SU-DHL-6 (cell line): ENCODE measurements around the gene KRT80.

ENCODE experiments used
- H2AFZ ChIP-seq: fragments of 200-600 bp; sonication (generic); 2 replicates; pipeline ENCODE4 v1.6.1; 2014; ENCODE audit warnings: low read depth, mild to moderate bottlenecking, moderate library complexity, mixed read lengths, antibody characterized with exemption, low read length; ENCODE audit not compliant: severe bottlenecking
- H3F3A ChIP-seq: fragments of 200-600 bp; shearing (Covaris generic); 2 replicates; pipeline ENCODE4 v1.6.0; 2016; ENCODE audit warnings: antibody characterized with exemption, mild to moderate bottlenecking; ENCODE audit not compliant: insufficient read depth
- H3K27ac ChIP-seq: fragments of 200-600 bp; sonication (generic); 2 replicates; pipeline ENCODE4 v1.5.1; 2016; ENCODE audit warnings: low read depth, mild to moderate bottlenecking, low read length, moderate library complexity, mixed read lengths
- H3K27me3 ChIP-seq: fragments of 200-600 bp; sonication (generic), shearing (Covaris generic); 2 replicates; pipeline ENCODE4 v1.6.0; 2014; ENCODE audit warnings: mild to moderate bottlenecking, low read length
- H3K36me3 ChIP-seq: fragments of 200-600 bp; sonication (generic); 2 replicates; pipeline ENCODE4 v1.6.1; 2014; ENCODE audit warnings: mild to moderate bottlenecking, low read length, mixed read lengths
- H3K4me2 ChIP-seq: fragments of 300-600, 200-600 bp; shearing (Covaris generic), sonication (generic); 2 replicates; pipeline ENCODE4 v1.6.0; 2014; ENCODE audit warnings: low read length, low read depth, mild to moderate bottlenecking; ENCODE audit not compliant: poor library complexity, severe bottlenecking
- H3K4me3 ChIP-seq: fragments of 200-600 bp; sonication (generic); 2 replicates; pipeline ENCODE4 v1.5.1; 2014; ENCODE audit warnings: antibody characterized with exemption, low read length, mild to moderate bottlenecking, mixed read lengths; ENCODE audit not compliant: insufficient read depth, poor library complexity, severe bottlenecking
- H3K79me2 ChIP-seq: fragments of 200-600 bp; sonication (generic); 2 replicates; pipeline ENCODE4 v1.6.1; 2014; ENCODE audit warnings: mild to moderate bottlenecking, low read length, moderate library complexity; ENCODE audit not compliant: insufficient read depth
- H3K9ac ChIP-seq: fragments of 200-600 bp; sonication (generic); 2 replicates; pipeline ENCODE4 v1.7.0; 2014; ENCODE audit warnings: mild to moderate bottlenecking, low read length
- H3K9me2 ChIP-seq: fragments of 200-600 bp; sonication (generic); replicated peaks from 2 replicates; pipeline ENCODE4 v1.6.1; 2014; ENCODE audit warnings: low read length; ENCODE audit not compliant: insufficient read depth
- H3K9me3 ChIP-seq: fragments of 200-600 bp; sonication (generic); 2 replicates; pipeline ENCODE4 v1.6.1; 2014; ENCODE audit warnings: low read length, mixed read lengths; ENCODE audit not compliant: insufficient read depth
- H4K20me1 ChIP-seq: fragments of 200-600 bp; sonication (generic); 2 replicates; pipeline ENCODE4 v1.6.1; 2014; ENCODE audit warnings: low read depth, mild to moderate bottlenecking, antibody characterized with exemption, low read length, moderate library complexity, mixed read lengths
- EZH2phosphoT487 ChIP-seq: fragments of 200-600 bp; sonication (generic), shearing (Covaris generic); conservative IDR thresholded peaks from 2 replicates; pipeline ENCODE4 v1.6.1; 2018; ENCODE audit warnings: mild to moderate bottlenecking, antibody characterized with exemption, low read length, moderate library complexity, mixed read lengths
- TF ChIP-seq, protein P1 (sequence below): fragments of 200-600 bp; sonication (generic); IDR thresholded peaks from one replicate; pipeline ENCODE4 v1.5.1; 2017; ENCODE audit warnings: antibody characterized with exemption, mild to moderate bottlenecking, low read length, moderate library complexity; ENCODE audit not compliant: insufficient read depth, poor library complexity, severe bottlenecking

KRT80 gene

DNA sequence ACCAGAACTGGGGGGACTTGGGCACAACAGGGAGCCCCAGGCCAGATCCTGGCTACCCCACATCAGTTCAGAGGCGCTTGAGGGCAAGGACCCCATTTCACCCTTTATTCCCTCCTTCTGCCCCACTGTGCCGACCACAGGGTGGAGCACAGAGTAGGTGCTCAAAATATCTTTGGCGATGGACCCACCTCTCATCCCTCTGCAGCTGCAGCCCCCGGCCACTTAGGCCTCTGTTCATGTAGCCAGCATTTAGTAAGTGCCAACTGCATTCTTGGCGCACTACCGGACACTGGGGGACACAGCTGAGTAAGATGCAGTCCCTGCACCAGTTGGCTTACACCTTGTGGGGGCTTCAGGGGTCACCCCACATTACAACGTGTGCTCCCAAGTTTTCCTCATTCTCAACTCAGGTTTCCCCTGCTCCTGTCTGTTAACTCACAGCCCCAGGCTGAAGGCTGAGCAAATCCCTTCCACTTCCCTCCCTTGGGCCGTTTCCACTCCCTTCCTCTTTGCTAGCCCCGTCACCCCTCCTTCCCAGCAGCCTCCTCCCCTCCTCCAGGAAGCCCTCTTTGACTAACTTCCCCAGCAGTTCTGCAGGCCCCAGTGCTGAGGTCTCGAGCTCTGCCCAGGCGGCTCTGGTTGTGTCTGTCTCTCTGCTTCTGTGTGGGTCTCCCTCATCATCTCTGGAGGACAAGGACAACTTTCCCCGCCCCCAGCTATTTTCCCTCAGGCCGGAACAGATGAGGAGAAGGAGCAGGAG is 26.5 kb downstream of the KRT80 start:
- H3K27ac ChIP-seq: no peak overlapping the region
- no peak overlapping the region for H3K9ac ChIP-seq
- no peak for TF ChIP-seq EZH2phosphoT487
- TF ChIP-seq, protein P1, sequence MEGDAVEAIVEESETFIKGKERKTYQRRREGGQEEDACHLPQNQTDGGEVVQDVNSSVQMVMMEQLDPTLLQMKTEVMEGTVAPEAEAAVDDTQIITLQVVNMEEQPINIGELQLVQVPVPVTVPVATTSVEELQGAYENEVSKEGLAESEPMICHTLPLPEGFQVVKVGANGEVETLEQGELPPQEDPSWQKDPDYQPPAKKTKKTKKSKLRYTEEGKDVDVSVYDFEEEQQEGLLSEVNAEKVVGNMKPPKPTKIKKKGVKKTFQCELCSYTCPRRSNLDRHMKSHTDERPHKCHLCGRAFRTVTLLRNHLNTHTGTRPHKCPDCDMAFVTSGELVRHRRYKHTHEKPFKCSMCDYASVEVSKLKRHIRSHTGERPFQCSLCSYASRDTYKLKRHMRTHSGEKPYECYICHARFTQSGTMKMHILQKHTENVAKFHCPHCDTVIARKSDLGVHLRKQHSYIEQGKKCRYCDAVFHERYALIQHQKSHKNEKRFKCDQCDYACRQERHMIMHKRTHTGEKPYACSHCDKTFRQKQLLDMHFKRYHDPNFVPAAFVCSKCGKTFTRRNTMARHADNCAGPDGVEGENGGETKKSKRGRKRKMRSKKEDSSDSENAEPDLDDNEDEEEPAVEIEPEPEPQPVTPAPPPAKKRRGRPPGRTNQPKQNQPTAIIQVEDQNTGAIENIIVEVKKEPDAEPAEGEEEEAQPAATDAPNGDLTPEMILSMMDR: no peak
- no peaks in the 10 kb centered on the region for H3K27me3 ChIP-seq
- H2AFZ ChIP-seq: no peak overlapping the region
- no peaks in the 10 kb centered on the region for H4K20me1 ChIP-seq
- H3F3A ChIP-seq: no peaks in the 10 kb centered on the region
- no peak overlapping the region for H3K4me3 ChIP-seq
- H3K36me3 ChIP-seq: no peaks in the 10 kb centered on the region
- no peaks in the 10 kb centered on the region for H3K9me2 ChIP-seq
- H3K79me2 ChIP-seq: no peaks in the 10 kb centered on the region
- H3K9me3 ChIP-seq: no peaks in the 10 kb centered on the region
- no peak overlapping the region for H3K4me2 ChIP-seq

DNA sequence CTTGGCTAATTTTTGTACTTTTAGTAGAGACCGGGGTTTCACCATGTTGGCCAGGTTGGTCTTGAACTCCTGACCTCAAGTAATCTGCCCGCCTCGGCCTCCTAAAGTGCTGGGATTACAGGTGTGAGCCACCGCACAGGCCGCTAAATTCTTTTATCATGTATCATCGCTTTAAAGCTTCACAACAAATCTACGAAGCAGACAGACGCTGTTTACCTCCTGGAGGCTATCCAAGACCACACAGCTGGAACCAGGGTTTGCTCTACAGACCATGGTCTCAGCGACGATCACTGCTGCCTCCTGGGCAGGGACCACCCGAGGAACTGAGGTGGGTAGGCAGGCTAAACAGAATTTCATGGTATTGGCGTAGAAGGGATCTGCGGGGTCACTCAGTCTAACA is 27.2 kb downstream of the KRT80 start:
- Histone ChIP-seq H3F3A (no peaks in the 10 kb centered on the region), H3K9me3 (no peaks in the 10 kb centered on the region), H3K4me2 (no peak overlapping the region), H3K4me3 (no peak overlapping the region), H3K27ac (no peak overlapping the region), H4K20me1 (no peaks in the 10 kb centered on the region), H3K36me3 (no peaks in the 10 kb centered on the region), H2AFZ (no peak overlapping the region), H3K27me3 (no peaks in the 10 kb centered on the region), H3K9ac (no peak overlapping the region), H3K9me2 (no peaks in the 10 kb centered on the region), H3K79me2 (no peaks in the 10 kb centered on the region)
- no peak for TF ChIP-seq EZH2phosphoT487
- TF ChIP-seq, protein P1: no peak

DNA sequence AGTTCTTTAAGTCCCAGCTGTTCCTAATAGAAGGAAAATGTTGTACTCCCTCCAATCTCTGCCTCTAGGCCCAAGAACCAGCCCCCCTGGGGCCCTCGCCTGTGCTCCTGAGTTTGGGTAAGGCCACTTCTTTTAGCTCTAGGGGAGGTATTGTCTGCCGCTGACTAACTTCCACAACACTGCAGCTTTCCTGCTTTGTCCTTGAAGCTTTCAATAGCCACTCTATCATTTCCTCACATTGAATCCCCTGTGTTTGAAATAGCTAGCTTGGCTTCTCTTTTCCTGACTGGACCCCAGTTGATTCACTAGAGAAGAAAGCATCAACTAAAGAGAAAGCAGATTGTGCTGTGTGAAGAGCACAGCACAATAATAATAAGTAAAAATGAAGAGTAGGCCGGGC is 28.8 kb downstream of the KRT80 start:
- Histone ChIP-seq H3K36me3 (no peaks in the 10 kb centered on the region), H3K27ac (no peak overlapping the region), H3K79me2 (no peaks in the 10 kb centered on the region), H2AFZ (no peak overlapping the region), H3K4me2 (no peak overlapping the region), H3F3A (no peaks in the 10 kb centered on the region), H3K9me2 (no peaks in the 10 kb centered on the region), H3K4me3 (no peak overlapping the region), H3K9me3 (no peaks in the 10 kb centered on the region), H4K20me1 (no peaks in the 10 kb centered on the region), H3K27me3 (no peaks in the 10 kb centered on the region), H3K9ac (no peak overlapping the region)
- TF ChIP-seq, protein P1: no peak
- no peak for TF ChIP-seq EZH2phosphoT487
